BLaER1 treated with 17β-estradiol and CSF1 and Interleukin-3, amounts not matched to agents 10 nM and 100 nM (cell line): ENCODE results near the gene PTDSS2.
"Not testable (repeated sequence)": the region's sequence is repeated elsewhere in the genome, so short reads cannot be mapped to it uniquely, and the experiment has no call there.

ENCODE experiments used
- H3K27ac ChIP-seq, 11 experiments: shearing (Covaris generic); formaldehyde crosslinking; 2 replicates each; pipeline ENCODE4 v1.8.1; 2022
- H3K27me3 ChIP-seq, 11 experiments: shearing (Covaris generic); formaldehyde crosslinking; 2 replicates each; pipeline ENCODE4 v1.8.1; 2022
- H3K36me3 ChIP-seq, 11 experiments: shearing (Covaris generic); formaldehyde crosslinking; 2 replicates each; pipeline ENCODE4 v1.8.1; 2022
- H3K4me1 ChIP-seq, 10 experiments: shearing (Covaris generic); formaldehyde crosslinking; 2 replicates each; pipeline ENCODE4 v1.8.1; 2022
- H3K4me2 ChIP-seq, 11 experiments: shearing (Covaris generic); formaldehyde crosslinking; 2 replicates each; pipeline ENCODE4 v1.8.1; 2022
- H3K4me3 ChIP-seq, 10 experiments: shearing (Covaris generic); formaldehyde crosslinking; 2 replicates each; pipeline ENCODE4 v1.8.1; 2022
- H3K9ac ChIP-seq, 11 experiments: shearing (Covaris generic); formaldehyde crosslinking; 2 replicates each; pipeline ENCODE4 v1.8.1; 2022
- H3K9me3 ChIP-seq, 11 experiments: shearing (Covaris generic); formaldehyde crosslinking; replicated peaks in 1 of 11; 2 replicates each; pipeline ENCODE4 v1.8.1; 2022
- H4K20me1 ChIP-seq, 11 experiments: shearing (Covaris generic); formaldehyde crosslinking; 2 replicates each; pipeline ENCODE4 v1.8.1; 2022
- Cebpa-rat ChIP-seq, 11 experiments: shearing (Covaris generic); IDR thresholded peaks; 2 replicates each; pipeline ENCODE4 v1.8.1; 2022

Gene PTDSS2

DNA sequence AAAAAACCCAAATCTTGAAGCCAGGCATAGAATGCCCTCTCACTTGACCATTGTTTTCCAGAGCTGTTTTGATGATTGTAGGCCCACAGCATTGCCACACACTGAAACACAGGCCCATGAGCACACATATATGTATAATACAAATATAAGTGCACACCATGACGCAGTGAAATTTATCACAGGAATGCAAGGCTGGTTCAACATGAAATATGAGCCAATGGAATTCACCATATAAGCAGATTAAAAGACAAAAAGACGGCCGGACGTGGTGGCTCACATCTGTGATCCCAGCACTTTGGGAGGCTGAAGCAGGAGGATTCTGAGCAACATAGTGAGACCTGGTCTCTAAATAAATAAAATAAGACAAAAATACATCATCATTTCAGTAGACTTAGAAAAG, 66.3 kb downstream of the PTDSS2 start:
- no peak overlapping the region for H3K4me3 ChIP-seq
- H3K36me3 ChIP-seq, result peaks cover 0 to 30% (median 9%) of the 10 kb centered on the region in 11 experiments; a peak in 13 of 22 replicates
- TF ChIP-seq Cebpa-rat (IDR thresholded peaks at IDR 0.05), result no peak
- peaks cover 12 to 17% (median 16%) of the 10 kb centered on the region in 11 experiments; a peak in 21 of 22 replicates for H3K9me3 ChIP-seq
- H3K9ac ChIP-seq, result no peak overlapping the region
- H3K4me2 ChIP-seq, result no peak overlapping the region
- no peak overlapping the region for H3K27ac ChIP-seq
- H4K20me1 ChIP-seq, result peaks cover 0 to 8% (median 0%) of the 10 kb centered on the region in 11 experiments; a peak in 2 of 22 replicates
- H3K27me3 ChIP-seq, result no peaks in the 10 kb centered on the region
- peaks cover 15 to 40% (median 24%) of the 10 kb centered on the region in 10 experiments for H3K4me1 ChIP-seq

DNA sequence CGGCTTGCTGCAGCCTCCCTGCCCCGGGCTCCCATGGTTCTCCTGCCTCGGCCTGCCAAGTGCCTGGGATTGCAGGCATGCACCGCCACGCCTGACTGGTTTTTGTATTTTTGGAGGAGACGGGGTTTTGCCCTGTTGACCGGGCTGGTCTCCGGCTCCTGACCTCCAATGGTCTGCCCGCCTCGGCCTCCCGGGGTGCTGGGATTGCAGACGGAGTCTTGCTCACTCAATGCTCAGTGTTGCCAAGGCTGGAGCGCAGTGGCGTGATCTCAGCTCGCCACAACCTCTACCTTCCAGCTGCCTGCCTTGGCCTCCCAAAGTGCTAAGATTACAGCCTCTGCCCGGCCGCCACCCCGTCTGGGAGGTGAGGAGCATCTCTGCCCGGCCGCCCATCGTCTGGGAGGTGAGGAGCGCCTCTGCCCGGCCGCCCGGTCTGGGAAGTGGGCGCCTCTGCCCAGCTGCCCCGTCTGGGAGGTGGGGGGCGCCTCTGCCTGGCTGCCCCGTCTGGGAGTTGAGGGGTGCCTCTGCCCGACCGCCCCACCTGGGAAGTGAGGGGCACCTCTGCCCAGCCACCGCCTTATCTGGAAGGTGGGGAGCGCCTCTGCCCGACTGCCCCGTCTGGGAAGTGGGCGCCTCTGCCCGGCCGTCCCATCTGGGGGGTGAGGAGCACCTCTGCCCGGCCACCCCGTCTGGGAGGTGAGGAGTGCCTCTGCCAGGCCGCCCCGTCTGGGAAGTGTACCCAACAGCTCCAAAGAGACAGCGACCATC, 67.0 kb downstream of the PTDSS2 start:
- H3K9me3 ChIP-seq, result peaks cover 12 to 17% (median 16%) of the 10 kb centered on the region in 11 experiments; a peak in 21 of 22 replicates
- not testable (repeated sequence) for H4K20me1 ChIP-seq, H3K9ac ChIP-seq, H3K27me3 ChIP-seq, H3K4me2 ChIP-seq, H3K4me3 ChIP-seq, H3K27ac ChIP-seq
- peaks cover 0 to 26% (median 9%) of the 10 kb centered on the region in 11 experiments; a peak in 12 of 22 replicates for H3K36me3 ChIP-seq
- H3K4me1 ChIP-seq, result peaks cover 8 to 33% (median 18%) of the 10 kb centered on the region in 10 experiments

DNA sequence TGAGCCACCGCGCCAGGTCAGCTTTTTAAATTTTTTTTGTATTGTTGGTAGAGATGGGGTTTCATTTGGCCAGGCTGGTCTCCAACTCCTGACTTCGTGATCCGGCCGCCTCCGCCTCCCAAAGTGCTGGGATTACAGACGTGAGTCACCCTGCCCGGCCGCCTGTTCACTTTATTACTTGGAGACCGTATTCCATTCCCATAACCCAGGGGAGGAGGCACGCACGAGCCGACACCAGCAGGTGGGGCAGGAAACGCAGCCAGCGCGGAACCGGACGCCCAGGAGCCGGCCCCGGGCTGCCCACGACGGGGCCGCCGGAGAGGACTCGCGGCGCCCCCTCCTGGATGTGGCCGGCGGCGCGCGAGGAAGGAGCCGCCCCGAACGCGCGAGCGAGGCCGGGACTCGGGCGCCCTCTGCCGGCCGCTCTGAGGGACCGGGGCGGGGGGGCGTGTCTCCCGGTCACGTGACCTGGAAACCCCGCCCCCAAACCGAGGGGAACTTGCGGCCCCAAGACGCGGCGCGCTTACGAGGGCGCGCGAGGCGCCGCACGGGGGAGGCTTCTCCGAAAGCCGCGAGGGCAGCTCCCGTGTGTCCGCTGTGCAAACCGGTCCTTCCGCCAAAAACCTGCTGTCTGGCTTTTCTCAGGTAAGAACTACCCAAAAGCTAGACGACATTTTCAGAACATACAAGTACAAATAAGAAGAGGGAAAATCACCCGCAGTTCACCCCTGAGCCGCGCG, 68.6 kb downstream of the PTDSS2 start:
- peaks cover 0 to 21% (median 6%) of the 10 kb centered on the region in 10 experiments; a peak in 16 of 20 replicates for H3K4me1 ChIP-seq
- H3K9me3 ChIP-seq, result peaks cover 12 to 17% (median 16%) of the 10 kb centered on the region in 11 experiments; a peak in 21 of 22 replicates
- peaks cover 0 to 26% (median 9%) of the 10 kb centered on the region in 11 experiments; a peak in 12 of 22 replicates for H3K36me3 ChIP-seq
- H3K4me2 ChIP-seq, result peak overlapping the region; percentile 43 to 86 (median 67)
- no peak for TF ChIP-seq Cebpa-rat (IDR thresholded peaks at IDR 0.05)
- H3K9ac ChIP-seq, result peak overlapping the region in 2 of 11 experiments; percentile 5 to 10; a peak in 1 of 22 replicates
- H3K27ac ChIP-seq, result no peak overlapping the region; a peak in 3 of 22 replicates
- peak overlapping the region in 5 of 10 experiments; percentile 9 to 38 (median 25); a peak in 7 of 20 replicates for H3K4me3 ChIP-seq
- 0 out of 22 replicates have a peak, but pooled peaks cover 0 to 5% (median 0%) of the 10 kb centered on the region in 11 experiments for H4K20me1 ChIP-seq
- no peaks in the 10 kb centered on the region for H3K27me3 ChIP-seq

DNA sequence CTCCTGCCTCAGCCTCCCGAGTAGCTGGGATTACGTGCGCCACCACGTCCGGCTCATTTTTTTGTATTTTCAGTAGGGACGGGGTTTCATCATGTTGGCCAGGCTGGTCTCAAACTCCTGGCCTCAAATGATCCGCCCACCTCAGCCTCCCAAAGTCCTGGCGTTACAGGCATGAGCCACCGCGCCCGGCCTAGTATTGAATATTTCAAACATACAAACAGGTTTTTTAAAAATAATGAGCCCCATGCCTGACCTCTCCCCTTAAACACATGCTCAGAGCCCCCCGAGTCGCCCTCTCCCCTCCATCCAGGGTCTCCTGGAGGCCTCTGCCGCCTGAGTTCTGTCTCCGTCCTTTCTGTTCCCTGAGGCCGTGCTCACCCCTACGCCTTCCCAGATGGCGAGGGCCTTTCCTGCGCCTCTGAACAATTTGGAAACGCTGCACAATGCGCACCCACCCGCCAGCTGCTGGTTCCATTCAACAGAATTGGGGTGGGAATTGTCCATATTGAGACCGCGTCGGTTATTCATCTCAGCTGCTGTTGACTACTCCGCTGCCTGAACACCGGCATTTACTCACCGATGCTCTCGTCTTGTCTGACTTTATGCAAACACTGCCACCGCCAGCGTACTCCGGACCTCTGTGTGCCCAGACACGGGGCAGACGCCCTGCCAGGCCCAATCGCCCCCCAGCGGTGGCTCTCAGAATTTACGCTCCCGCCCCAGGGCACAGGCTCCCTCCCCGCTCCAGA, 70.5 kb downstream of the PTDSS2 start:
- no peaks in the 10 kb centered on the region for H3K27me3 ChIP-seq
- H3K9me3 ChIP-seq, result peaks cover 12 to 17% (median 16%) of the 10 kb centered on the region in 11 experiments; a peak in 21 of 22 replicates
- no peak overlapping the region for H3K9ac ChIP-seq
- peaks cover 0 to 10% (median 4%) of the 10 kb centered on the region in 11 experiments; a peak in 7 of 22 replicates for H3K36me3 ChIP-seq
- TF ChIP-seq Cebpa-rat (IDR thresholded peaks at IDR 0.05), result no peak
- H3K4me2 ChIP-seq, result no peak overlapping the region
- no peak overlapping the region for H3K4me3 ChIP-seq
- H3K27ac ChIP-seq, result no peak overlapping the region
- H3K4me1 ChIP-seq, result peaks cover 0 to 12% (median 6%) of the 10 kb centered on the region in 10 experiments; a peak in 14 of 20 replicates
- H4K20me1 ChIP-seq, result peaks cover 0 to 4% (median 0%) of the 10 kb centered on the region in 11 experiments; a peak in 1 of 22 replicates

DNA sequence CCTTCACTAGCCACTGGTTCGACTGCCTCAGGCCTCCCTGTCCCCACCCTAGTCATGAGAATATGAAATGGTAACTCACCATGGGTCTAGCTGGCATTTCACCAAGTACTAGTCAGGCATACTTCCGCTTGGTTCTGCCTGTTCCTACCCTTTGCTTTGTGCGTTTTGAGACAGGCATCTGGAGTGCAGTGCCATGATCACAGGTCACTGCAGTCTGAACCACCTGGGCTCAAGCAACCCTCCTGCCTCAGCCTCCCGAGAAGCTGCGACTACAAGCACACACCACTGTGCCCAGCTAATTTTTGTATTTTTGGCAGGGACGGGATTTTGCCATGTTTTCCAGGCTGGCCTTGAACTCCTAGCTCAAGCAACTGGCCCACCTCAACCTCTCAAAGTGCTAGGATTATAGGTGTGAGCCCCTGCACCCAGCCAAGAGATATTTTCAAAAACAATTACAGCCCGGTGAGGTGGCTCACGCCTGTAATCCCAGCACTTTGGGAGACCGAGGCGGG, 71.2 kb downstream of the PTDSS2 start:
- no peak overlapping the region for H3K4me2 ChIP-seq
- no peak overlapping the region for H3K9ac ChIP-seq
- H4K20me1 ChIP-seq, result peaks cover 0 to 4% (median 0%) of the 10 kb centered on the region in 11 experiments; a peak in 2 of 22 replicates
- peaks cover 0 to 8% (median 0%) of the 10 kb centered on the region in 11 experiments; a peak in 7 of 22 replicates for H3K36me3 ChIP-seq
- no peak overlapping the region for H3K27ac ChIP-seq
- H3K27me3 ChIP-seq, result no peaks in the 10 kb centered on the region
- TF ChIP-seq Cebpa-rat (IDR thresholded peaks at IDR 0.05), result no peak
- peaks cover 0 to 12% (median 6%) of the 10 kb centered on the region in 10 experiments; a peak in 14 of 20 replicates for H3K4me1 ChIP-seq
- no peak overlapping the region for H3K4me3 ChIP-seq
- peaks cover 11 to 13% (median 12%) of the 10 kb centered on the region in 11 experiments; a peak in 21 of 22 replicates for H3K9me3 ChIP-seq

DNA sequence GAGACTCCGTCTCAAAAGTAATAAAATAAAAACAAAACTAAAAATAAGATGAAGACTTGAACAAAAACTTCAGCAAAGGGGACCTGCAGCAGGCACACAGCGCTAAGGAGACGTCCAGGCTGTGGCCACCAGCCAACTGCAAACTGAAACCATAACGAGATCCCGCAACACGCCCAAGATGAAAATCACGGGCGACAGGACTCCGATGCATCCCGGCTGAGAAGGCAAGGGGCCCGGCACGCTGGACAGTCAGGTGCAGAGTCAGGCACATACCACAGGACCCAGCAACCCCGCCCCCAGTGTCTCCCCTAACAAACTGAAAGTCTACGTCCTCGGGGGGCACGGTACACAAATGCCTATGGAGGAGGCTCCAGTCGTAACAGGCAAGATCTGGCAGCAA, 76.1 kb downstream of the PTDSS2 start:
- no peak overlapping the region for H3K4me3 ChIP-seq
- no peak for TF ChIP-seq Cebpa-rat (IDR thresholded peaks at IDR 0.05)
- no peaks in the 10 kb centered on the region for H3K27me3 ChIP-seq
- no peak overlapping the region for H3K27ac ChIP-seq
- H3K9ac ChIP-seq, result no peak overlapping the region
- peaks cover 0 to 21% (median 14%) of the 10 kb centered on the region in 11 experiments; a peak in 20 of 22 replicates for H3K36me3 ChIP-seq
- no peak overlapping the region for H3K4me2 ChIP-seq
- peaks cover 2 to 21% (median 12%) of the 10 kb centered on the region in 11 experiments; a peak in 15 of 22 replicates for H4K20me1 ChIP-seq
- H3K4me1 ChIP-seq, result peaks cover 0 to 2% (median under 1%) of the 10 kb centered on the region in 10 experiments; a peak in 2 of 20 replicates
- no peaks in the 10 kb centered on the region for H3K9me3 ChIP-seq

DNA sequence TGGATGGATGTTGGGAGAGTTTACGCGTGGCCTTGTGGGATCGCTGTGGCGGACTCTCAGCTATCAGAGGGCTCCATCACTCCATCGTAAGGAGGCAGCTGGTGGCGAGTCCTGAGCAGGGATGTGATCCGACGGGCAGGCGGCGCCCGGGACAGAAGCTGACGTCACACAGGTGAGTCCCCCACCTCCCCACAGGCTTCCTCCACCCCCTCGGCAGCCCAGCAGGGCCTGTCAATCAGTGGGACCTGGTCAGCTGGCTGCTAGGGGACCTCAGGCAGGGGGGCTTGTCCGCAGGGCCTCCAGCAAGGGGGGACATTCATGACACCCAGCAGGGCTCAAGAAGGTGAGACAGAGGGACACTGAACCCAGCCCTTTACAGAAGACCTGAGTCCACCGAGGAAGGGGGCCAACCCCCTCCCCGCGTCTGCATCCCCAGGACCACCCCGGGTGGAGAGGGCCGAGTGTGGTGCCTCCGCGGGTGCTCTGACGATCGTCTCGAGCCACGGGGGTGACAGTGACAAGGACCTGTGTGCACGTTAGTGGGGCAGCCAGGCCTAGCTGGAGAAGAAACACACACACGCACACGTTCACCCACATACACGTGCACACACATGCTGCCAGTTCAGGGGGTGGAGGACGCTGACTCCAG, 78.2 kb downstream of the PTDSS2 start:
- Histone ChIP-seq H3K4me1 (peaks cover 0 to 12% (median 8%) of the 10 kb centered on the region in 10 experiments; a peak in 11 of 20 replicates), H3K4me3 (no peak overlapping the region), H3K36me3 (peaks cover 19 to 42% (median 35%) of the 10 kb centered on the region in 11 experiments), H3K4me2 (no peak overlapping the region), H3K27me3 (no peaks in the 10 kb centered on the region), H4K20me1 (peaks cover 23 to 42% (median 33%) of the 10 kb centered on the region in 11 experiments; a peak in 20 of 22 replicates), H3K9ac (no peak overlapping the region), H3K27ac (no peak overlapping the region), H3K9me3 (no peaks in the 10 kb centered on the region)
- TF ChIP-seq Cebpa-rat (IDR thresholded peaks at IDR 0.05), result no peak
